HL-60 (cell line): ENCODE results near the gene TAS2R60.

Source experiments
- CTCF ChIP-seq: IDR thresholded peaks from one replicate; pipeline ENCODE4 v1.5.1; 2011; ENCODE audit warnings: low read length, control low read depth, inconsistent platforms; ENCODE audit not compliant: insufficient read depth
- TF ChIP-seq, protein P1 (sequence below): IDR thresholded peaks from 2 replicates; pipeline ENCODE4 v1.6.1; 2012; ENCODE audit warnings: low read depth; ENCODE audit not compliant: insufficient replicate concordance

- TF ChIP-seq, protein P1, sequence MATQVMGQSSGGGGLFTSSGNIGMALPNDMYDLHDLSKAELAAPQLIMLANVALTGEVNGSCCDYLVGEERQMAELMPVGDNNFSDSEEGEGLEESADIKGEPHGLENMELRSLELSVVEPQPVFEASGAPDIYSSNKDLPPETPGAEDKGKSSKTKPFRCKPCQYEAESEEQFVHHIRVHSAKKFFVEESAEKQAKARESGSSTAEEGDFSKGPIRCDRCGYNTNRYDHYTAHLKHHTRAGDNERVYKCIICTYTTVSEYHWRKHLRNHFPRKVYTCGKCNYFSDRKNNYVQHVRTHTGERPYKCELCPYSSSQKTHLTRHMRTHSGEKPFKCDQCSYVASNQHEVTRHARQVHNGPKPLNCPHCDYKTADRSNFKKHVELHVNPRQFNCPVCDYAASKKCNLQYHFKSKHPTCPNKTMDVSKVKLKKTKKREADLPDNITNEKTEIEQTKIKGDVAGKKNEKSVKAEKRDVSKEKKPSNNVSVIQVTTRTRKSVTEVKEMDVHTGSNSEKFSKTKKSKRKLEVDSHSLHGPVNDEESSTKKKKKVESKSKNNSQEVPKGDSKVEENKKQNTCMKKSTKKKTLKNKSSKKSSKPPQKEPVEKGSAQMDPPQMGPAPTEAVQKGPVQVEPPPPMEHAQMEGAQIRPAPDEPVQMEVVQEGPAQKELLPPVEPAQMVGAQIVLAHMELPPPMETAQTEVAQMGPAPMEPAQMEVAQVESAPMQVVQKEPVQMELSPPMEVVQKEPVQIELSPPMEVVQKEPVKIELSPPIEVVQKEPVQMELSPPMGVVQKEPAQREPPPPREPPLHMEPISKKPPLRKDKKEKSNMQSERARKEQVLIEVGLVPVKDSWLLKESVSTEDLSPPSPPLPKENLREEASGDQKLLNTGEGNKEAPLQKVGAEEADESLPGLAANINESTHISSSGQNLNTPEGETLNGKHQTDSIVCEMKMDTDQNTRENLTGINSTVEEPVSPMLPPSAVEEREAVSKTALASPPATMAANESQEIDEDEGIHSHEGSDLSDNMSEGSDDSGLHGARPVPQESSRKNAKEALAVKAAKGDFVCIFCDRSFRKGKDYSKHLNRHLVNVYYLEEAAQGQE: no peak
- no peak for TF ChIP-seq CTCF
Measured at GRCh38 chr7:143463556-143463955, 20.3 kb downstream of the TAS2R60 start.
